Activated CD8-positive, alpha-beta memory T cell treated with anti-CD3 and anti-CD28 coated beads for 4 hours (primary cell): ENCODE results near the gene LAMA5.

Source experiments
- DNase-seq, 2 donors: peaks; one replicate each; pipeline ENCODE4 v3.0.0-alpha.2; 2020; ENCODE audit warnings: low read depth in 2 of 2

The LAMA5 gene

DNA sequence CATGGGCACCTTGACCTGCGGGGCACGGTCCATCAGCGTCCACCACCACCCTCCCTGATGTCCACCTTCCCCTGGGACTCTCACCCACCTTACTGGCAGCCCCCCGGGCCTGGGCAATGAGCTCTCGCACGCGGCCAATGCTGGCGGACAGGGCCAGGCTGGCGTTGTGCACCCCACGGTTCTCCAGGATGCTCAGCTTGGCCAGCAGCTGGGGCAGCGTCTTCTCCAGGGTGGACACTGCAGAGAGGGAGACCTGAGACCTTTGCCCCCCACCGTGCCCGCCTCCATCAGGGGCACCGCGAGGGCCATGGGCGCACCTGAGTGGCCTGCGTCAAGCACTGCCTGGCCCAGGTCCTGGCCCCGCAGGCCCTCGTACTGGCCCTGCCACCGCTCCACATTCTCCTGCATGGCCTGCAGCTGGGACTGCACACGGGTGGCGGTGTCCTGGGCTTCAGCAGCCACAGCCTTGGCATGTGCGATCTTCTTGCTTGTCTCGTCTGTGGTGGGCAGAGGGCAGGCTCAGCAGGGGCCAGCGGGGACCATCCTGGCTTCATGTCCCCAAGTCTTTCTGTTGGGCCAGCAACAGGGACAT, 52.3 kb downstream of the LAMA5 start:
- DNase-seq = no peak

DNA sequence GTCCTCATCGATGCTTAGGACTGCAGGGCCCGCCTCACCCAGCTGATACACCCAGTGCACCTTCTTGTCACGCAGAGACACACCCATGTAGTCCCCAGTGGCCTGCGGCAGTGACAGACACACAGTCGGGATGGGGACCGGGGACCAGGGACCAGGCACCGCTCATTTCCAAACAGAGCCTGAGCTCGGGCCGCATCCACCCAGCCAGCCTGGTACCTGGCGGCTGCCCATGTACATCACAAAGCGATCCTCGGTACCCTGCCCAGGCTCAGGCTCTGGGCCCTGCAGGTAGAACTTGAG, 52.8 kb downstream of the LAMA5 start:
- DNase-seq = no peak

DNA sequence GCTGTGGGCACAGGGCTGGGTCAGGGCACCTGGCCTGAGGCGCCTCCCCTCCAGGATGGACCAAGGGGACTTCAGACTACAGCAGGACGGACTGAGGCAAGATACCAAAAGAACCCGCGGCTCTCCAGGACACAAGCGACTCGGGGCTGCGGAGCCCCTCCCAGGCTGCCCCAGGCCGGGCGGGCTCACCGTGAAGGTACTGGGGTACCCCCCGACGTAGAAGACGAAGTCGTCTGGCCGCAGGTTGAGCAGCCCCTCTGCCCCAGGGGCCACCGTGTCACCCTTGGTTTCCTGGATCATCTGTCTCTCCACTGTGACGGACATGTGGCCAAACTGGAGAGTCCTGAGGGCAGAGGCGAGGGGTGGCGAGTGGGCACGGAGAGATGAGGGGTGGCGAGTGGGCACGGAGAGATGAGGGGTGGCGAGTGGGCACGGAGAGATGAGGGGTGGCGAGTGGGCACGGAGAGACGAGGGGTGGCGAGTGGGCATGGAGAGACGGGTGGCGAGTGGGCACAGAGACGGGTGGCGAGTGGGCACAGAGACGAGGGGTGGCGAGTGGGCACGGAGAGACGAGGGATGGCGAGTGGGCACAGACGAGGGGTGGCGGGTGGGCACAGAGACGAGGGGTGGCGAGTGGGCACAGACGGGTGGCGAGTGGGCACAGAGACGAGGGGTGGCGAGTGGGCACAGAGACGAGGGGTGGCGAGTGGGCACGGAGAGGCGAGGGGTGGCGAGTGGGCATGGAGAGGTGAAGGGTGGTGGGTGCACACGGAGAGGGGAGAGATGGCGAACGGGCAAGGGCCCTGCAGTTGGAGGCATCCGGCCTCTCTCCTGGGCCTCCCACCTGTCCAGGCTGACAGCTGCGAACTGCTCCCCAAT, 53.4 kb downstream of the LAMA5 start:
- no peak for DNase-seq

DNA sequence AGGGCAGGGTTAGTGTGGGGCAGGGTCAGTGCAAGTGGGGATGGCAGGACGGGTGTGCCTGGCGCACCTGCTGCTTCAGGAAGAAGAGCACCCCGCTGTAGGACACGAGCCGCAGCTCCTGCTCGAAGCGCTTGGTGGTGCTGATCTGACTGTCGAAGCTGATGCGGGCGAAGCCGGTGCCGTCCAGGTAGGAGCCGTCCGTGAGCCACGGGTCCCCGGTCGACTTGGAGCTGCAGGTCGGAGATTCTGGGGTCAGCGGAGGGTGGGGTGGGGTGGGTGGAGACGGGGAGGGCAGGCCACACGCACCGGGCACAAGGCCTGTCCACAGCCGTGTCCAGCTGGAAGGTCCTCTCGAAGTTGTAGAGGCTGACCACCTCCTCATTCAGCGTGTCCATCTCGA, 54.1 kb downstream of the LAMA5 start:
- no peak for DNase-seq

DNA sequence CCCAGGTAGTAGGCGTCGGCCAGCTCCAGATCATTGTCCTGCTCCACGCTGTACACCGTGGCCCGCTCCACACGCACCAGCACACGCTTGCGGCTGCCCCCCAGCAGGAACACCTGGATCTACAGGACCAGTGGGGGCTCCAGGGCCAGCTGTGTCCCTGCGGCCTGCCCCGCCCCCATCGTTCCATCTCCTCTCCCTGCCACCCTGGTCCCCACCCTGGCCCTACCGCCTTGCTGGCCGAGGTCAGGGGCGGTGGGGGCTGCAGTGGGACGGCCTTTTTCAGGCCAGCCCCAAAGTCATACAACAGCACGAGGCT, 54.5 kb downstream of the LAMA5 start:
- DNase-seq = no peak

DNA sequence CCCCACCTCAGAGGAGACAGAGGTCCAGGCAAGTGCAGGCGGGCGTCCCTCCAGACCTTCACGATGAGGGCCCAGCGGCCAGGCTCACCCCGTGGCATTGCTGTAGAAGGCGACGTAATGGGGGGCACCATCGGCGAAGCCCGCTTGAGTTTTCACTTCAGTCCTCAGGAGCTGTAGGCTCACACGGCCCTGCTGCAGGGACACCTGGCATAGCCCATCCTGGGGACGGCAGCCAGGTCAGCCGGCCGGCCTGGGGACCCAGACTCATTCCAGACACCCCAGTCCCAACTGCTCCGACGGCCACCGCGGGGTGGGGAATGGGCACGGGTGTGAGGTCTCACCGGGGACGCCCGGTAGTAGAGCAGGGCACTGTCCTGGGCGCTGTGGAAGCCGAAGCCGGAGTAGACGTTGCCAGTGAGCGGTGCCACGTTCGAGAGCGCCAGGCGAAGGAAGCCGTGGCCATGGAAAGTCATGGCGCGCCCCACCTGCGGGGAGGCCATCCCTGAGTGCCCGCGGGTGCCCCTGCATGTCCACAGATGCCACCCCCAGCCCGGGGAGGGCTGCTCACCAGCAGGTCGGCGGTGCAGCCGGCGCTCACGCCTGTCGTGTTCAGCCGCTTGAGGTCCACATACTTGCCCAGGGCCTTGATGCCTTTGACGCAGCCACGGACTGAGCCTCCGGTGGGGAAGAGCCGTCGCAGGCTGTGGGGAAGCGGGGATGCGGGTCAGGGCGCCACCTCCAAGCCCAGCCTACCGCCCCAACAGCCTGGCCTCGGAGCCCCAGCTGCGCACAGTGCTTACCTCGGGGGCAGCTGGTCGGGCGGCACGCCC, 55.1 kb downstream of the LAMA5 start:
- no peak for DNase-seq

DNA sequence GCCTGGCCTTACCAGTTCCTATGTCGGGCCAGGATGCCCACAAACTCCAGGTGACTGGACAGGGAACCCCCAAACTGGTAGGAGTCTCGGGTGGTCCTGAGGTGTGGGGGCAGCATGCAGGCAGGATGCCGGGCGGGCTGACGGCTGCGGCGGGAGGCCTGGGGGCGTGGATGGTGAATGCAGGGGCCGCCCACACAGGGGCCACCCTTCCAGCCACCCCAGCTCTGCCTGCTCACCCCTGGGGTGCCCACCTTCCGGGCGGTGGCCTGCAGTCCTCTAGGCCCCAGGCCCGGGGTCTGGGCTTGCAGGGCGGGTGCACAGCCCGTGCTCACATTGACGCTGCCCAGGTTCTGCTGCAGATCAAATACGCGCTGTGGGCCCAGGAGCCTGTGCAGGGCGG, 56.0 kb downstream of the LAMA5 start:
- DNase-seq = no peak

DNA sequence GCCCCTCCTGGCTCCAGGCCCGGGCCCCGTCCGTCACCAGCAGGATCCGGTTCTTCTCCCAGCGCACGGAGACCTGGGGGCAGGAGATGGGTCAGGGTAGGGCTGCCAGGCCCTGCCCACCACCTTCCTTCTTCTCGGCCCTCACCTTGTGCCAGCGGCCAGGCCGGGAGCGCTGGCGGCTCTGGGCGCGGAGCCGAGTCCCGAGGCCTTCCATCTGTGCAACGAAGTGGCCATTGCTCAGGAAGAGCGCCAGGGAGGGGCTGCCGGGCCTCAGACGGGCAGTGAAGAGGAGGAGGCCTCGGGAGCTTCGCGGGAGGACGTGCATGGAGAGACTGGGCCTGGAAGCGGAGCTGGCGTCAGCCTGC, 56.4 kb downstream of the LAMA5 start:
- no peak for DNase-seq

DNA sequence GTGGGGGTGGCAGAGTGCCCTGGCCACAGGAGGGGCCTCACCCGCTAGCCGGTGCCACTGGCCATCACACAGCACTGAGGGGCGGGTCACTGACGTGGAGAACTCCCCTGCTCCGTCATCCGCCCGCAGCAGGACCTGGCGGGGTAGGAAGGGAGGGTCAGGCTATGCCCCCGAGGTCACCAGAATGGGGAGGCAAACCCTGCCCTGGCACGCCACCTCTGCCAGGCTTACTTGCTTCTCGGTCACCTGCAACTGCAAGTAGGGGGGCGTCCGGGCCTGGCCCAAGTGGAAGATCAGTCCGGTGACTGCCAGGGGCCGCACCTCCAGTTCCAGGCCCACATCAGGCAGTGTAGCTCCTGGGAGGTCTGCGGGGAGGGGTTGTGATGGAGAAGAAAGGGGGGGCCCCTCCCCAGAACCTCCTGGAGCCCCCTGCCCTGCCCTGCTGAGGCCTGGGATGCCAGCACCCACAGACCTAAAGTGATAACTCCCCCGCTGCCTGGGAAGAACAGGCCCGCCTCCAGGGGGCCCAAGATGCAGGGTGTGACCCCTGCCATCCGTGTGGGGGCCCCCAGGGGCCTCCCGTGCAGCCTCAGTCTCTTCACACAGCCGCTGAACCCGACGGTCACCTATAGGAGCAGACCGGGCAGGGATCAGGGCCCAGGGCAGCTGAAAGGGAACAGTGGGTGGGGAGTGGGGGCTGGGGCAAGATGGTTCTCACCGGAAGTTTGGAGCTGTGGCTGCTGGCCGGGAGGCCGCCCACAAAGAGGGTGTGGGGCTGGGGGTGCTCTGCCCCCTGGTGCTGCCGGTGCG, 57.0 kb downstream of the LAMA5 start:
- DNase-seq = no peak

DNA sequence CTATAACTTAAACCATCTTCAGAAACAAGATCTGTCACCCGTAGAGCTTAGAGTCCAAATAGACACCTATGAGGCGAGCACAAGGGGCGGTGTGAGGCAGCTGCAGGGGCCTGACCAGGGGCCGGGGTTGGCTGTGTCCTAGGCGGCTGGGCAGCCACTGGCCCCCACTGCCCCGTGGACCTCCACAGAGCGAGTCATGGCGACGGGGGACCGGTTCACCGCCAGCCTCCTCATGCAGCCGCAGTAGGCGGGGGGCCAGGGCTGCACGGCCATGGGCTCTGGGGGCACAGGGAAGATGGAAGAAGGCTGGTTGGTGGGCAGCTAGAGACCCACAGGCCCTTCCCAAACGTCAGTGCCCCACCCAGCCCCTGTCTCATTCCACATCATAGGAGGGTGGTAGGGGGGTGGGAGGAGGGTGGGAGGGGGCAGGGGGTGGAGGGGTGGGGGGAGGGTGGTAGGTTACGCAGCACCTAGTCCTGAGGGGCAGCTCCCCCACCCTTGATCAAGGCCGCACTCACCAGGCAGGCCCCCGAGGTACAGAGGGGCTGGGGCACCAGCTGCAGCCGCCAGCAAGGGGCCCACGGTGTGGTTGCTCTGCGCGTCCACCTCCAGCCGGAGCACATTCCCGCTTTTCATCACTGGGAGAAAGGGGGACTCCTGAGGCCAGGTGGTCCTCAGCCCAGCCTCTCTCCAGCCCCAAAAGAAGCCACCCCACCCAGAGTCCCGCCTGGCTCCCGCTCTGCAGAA, 57.7 kb downstream of the LAMA5 start:
- DNase-seq = no peak

DNA sequence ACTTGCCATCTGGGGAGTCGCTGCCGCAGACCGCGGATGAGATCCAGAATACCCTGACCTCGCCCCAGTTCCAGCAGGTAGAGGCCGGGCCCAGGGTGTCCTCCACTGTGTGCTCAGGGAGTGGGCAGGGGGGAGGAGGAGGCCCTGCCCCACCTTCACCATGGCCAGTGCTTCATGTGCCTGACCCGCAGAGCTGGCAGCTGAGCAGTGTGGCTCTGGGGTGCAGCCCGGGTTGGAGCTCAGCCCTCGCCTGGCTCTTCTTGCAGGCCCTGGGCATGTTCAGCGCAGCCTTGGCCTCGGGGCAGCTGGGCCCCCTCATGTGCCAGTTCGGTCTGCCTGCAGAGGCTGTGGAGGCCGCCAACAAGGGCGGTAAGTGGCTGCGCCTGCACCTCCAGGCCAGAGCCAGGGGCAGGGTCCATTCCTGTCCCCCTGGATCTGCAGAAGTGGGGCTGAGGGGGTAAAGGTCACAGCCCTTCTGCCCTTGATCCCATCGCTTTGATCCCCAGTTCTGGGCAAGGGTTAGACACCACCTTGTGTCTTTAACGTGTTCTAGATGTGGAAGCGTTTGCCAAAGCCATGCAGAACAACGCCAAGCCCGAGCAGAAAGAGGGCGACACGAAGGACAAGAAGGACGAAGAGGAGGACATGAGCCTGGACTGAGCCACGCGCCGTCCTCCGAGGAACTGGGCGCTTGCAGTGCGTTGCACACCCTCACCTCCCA, 58.9 kb downstream of the LAMA5 start:
- no peak for DNase-seq

DNA sequence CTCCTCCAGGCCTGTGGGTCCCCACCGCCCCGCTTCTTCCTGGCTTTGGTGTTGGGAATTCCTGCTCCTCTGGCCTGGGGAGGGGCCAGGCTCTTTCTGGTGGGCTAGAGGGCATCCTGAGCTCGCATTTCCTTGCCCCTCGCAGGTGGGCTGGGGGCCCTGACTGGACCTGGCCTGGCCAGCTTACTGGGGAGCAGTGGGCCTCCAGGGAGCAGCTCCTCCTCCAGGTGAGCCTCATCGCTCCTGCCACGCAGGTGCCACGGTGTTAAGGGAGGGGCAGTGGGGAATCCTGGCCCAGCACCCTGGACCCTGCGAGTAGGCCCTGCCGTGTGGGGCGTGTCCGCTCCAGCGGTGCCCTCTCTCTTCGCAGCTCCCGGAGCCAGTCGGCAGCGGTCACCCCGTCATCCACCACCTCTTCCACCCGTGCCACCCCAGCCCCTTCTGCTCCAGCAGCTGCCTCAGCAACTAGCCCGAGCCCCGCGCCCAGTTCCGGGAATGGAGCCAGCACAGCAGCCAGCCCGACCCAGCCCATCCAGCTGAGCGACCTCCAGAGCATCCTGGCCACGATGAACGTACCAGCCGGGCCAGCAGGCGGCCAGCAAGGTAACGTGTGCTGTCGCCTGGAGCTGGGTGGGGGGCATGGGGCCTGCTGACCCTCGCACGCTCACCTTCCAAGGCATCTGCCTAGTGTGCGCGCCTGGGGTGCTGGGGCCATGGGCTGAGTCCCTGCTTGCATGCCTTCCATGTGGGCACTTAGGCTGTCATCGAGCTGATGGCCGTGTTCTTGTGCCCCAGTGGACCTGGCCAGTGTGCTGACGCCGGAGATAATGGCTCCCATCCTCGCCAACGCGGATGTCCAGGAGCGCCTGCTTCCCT, 59.6 kb downstream of the LAMA5 start:
- no peak for DNase-seq

DNA sequence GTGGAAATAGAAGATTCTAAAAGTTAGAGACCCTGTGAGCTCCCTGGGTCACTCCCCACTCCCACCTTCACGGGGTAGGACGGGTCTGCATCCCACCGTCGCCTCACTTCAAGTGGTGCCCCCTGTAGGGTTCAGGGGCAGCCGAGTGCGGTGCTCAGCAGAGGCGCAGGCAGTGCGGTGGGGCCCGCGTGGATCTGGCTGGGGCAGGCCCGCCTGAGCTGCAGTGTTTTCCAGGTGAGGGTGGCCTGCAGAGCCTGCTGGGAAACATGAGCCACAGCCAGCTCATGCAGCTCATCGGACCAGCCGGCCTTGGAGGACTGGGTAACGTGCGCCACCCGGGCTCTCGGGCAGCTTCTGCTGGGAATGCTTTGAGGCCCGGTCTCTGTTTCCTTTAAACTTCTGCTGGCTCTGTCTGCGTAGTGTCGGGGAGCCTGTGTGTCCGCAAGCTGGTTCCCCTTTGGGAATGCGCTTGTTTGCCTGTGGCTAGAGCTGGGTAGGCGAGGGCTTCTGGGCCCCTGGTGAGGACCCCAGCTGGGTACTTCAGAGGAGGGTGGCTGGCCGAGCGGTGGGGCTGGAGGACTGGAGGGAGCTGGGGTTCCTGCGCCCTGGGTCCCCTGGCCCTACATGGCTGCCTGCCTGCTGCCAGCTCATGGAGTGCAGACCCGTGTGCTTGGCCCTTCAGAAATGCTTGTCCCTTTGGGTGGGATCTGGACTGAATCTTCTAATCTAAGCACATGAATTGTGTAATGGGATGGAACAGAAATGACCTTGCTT, 60.5 kb downstream of the LAMA5 start:
- no peak for DNase-seq

DNA sequence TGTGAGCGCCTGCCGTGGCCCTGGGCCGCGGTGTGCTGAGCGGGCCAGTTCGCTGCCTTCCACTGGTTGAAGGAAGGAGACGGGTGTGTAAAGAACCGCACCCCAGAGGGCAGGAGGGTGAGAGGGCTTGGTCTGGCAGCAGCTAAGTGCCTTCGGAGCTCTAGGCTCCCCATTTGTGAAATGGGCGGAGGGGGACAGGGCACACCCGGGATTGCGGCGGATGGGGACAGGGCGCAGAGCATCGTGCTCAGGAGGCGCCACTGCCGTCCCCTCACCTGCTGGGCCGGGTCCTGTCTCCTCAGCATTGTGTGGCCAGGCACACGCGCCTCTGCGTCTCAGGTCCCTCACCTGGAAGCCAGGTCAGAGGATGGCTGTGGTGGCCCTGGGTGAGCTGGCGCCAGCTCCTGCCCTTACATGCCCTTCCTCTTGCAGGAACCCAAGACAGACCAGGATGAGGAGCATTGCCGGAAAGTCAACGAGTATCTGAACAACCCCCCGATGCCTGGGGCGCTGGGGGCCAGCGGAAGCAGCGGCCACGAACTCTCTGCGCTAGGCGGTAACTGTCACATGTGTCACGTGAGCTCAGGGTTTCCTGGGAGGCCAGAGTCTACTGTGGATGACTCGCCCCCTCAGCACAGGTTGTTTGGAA, 61.2 kb downstream of the LAMA5 start:
- DNase-seq = no peak

DNA sequence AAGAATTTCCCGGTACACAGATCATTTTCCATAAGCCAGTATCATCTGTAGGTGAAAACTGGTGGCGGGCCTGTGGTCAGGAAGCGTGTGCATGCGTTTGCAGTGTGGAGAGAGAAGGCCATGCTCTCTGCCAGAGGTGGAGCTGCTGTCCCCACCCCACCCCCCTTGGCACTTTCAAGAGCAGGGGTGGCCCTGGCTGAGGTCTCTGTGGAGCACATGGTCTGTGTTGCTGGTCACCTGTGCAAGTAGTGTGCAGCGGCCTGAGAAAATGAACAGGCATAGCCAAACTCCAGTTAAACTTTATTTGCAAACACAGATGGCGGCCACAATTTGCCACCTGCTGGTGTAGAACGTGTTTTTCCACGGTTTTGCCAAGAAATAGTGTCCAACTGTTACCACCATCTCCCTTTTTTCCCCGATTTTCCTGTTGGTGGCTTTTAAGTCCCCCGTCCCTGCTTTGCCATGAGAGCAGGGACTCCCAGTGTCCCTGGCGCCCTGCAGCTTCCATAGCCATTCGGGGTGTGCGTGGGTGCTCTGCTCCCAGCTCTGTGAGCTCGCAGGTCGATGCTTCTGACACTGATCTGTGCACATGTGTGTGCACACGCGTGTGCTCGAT, 61.9 kb downstream of the LAMA5 start:
- DNase-seq = no peak

DNA sequence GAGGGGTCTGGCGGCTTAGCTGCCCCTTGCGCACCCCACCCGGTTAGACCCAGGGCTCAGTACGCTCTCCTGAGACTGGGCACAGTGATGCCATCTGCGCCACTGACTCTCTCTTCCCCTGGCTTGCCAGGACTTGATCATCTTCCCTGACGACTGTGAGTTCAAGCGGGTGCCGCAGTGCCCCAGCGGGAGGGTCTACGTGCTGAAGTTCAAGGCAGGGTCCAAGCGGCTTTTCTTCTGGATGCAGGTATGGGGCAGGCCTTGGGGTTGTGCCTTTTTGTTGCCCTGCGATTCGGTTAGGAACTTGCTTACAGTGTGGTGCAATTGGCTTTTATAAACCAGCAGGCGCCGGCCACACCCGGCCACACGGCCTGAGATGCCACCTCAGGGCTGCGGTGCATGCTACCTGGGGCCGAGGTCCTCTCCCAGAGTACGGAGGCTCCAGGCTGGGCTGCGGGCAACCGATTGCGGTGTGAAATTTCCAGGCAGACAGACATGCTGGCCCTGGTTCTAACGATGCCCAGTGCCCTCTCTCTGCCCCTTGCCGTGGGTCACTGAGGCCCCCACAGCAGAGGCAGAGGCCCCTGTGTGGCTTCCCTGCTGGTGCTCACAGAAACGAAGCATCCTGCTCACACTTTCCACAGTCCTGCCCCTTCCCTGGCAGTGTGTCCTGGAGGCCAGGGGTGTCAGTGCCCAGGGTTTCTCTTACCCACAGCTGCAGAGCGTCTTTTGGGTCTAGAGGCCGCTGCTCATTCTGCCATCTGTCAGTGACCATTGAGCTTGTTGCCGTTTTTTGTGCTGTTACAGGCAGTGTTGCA, 62.6 kb downstream of the LAMA5 start:
- DNase-seq = no peak
